Upper lobe of right lung (tissue), 1 donor: ENCODE results near the gene PNMA6F. TPM values are rescaled to one million over a fixed set of nuclear protein-coding genes. Genes with fewer than 3 reads are reported as not detected.

ENCODE experiments used
- ATAC-seq: fragments of 200-7000 bp; cut with Tn5 transposase; one replicate; pipeline ENCODE4 v1.9.1; 2020; ENCODE audit warnings: mild to moderate bottlenecking, moderate library complexity
- DNase-seq: peaks from one replicate; pipeline ENCODE4 v3.0.0-alpha.2; 2020
- H3K27ac ChIP-seq: fragments of 200-600 bp; one replicate; pipeline ENCODE4 v1.8.0; 2022
- H3K27me3 ChIP-seq: fragments of 200-600 bp; one replicate; pipeline ENCODE4 v1.8.0; 2022; ENCODE audit warnings: mild to moderate bottlenecking
- H3K36me3 ChIP-seq: fragments of 200-600 bp; one replicate; pipeline ENCODE4 v1.8.0; 2022
- H3K4me1 ChIP-seq: fragments of 200-600 bp; one replicate; pipeline ENCODE4 v1.8.0; 2022
- H3K4me3 ChIP-seq: fragments of 200-600 bp; one replicate; pipeline ENCODE4 v1.8.0; 2022; ENCODE audit warnings: mild to moderate bottlenecking
- H3K9me3 ChIP-seq: fragments of 200-600 bp; one replicate; pipeline ENCODE4 v1.8.0; 2022
- intact Hi-C: fragments of 100-400 bp; cut with DNase I; formaldehyde crosslinking; loops from one replicate; pipeline ENCODE4 v1.11.0; 2022
- total RNA-seq: library from RNA; stranded (reverse); fragmentation: NEBNext Ultra II Directional; extraction: Animal tissue kit (Norgen Biotek cat#: 25700); gene quantifications from one replicate; pipeline ENCODE4 v1.2.1, GENCODE V29; 2021
- TF ChIP-seq, protein P1 (sequence below): fragments of 200-600 bp; IDR thresholded peaks from one replicate; pipeline ENCODE4 v1.8.0; 2022; ENCODE audit warnings: antibody characterized with exemption
- donor health status: DM: no; HTN: yes; CAD: no; lungs with severe emphysema.

PNMA6F gene
- total RNA-seq, 1 donor from 2014 or later = not detected

DNA sequence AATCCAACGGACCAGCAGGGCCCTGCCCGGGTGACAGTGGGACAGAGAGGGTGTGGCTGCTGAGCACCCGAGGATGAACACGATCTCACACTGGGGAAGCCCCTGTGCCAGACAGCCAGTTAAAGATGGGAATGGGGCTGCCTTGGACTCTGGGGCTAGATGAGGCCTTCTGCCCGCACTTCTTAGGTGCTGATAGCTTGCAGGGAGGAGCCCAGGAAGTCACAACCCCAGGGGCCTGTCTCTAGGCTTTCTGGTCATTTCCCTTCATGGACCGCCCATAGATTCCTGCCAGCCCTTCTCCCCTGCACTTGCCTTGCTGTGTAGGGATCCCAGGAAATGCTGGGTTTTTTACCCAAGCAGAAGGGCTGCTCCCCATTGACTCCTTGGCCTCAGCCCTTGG lies 18.5 kb upstream of the PNMA6F start:
- Histone ChIP-seq H3K36me3 (no peaks in the 10 kb centered on the region), H3K4me1 (no peaks in the 10 kb centered on the region), H3K9me3 (no peaks in the 10 kb centered on the region), H3K4me3 (no peak overlapping the region), H3K27ac (no peak overlapping the region), H3K27me3 (no peaks in the 10 kb centered on the region)
- DNase-seq (no peak), ATAC-seq (no peak)
- intact Hi-C loops = no loop called here
- TF ChIP-seq, protein P1, sequence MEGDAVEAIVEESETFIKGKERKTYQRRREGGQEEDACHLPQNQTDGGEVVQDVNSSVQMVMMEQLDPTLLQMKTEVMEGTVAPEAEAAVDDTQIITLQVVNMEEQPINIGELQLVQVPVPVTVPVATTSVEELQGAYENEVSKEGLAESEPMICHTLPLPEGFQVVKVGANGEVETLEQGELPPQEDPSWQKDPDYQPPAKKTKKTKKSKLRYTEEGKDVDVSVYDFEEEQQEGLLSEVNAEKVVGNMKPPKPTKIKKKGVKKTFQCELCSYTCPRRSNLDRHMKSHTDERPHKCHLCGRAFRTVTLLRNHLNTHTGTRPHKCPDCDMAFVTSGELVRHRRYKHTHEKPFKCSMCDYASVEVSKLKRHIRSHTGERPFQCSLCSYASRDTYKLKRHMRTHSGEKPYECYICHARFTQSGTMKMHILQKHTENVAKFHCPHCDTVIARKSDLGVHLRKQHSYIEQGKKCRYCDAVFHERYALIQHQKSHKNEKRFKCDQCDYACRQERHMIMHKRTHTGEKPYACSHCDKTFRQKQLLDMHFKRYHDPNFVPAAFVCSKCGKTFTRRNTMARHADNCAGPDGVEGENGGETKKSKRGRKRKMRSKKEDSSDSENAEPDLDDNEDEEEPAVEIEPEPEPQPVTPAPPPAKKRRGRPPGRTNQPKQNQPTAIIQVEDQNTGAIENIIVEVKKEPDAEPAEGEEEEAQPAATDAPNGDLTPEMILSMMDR = no peak

DNA sequence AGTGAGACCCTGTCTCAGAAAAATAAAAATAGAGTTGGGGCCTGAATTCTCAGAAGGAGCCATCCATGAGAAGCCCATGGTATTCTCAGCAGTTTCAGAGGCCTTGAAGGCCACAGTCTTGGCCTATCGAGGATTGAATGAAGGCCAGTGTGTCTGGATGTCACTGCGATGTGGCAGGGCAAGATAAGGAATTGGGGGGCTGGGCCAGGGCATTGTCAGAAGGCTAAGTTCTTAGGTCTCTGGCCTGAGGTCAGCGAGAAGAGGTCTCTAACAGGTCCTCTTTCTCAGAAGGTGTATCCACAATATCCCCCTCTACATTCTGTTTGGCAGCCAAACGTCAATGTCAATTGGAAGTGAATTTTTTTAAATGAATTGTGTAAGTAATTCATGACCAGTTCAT lies 18.1 kb upstream of the PNMA6F start:
- no peaks in the 10 kb centered on the region for H3K27me3 ChIP-seq
- intact Hi-C loops = no loop called here
- ATAC-seq = no peak
- no peaks in the 10 kb centered on the region for H3K9me3 ChIP-seq
- H3K4me1 ChIP-seq = no peaks in the 10 kb centered on the region
- DNase-seq = no peak
- H3K36me3 ChIP-seq = no peaks in the 10 kb centered on the region
- TF ChIP-seq, protein P1 = no peak
- H3K4me3 ChIP-seq = no peak overlapping the region
- H3K27ac ChIP-seq = no peak overlapping the region

DNA sequence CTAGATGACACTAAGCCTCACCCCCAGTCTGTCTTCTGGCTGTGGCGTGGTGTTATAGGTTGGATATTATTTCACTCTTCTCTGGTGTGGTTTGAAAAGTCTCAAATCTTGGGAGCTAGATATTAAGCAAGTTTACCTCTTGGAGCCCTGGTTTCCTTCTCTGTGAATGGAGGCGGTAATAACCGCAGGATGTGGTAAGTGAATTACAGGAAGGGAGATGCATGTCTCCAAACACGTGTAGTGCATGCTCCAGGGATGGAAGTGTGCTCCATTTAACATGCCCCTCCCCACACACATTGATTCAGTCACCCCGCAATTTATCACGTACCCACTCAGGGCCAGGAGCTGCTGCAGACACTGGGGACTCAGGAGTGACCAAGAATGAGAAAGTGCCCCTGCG lies 17.3 kb upstream of the PNMA6F start:
- Histone ChIP-seq H3K4me1 (no peaks in the 10 kb centered on the region), H3K27me3 (no peaks in the 10 kb centered on the region), H3K36me3 (no peaks in the 10 kb centered on the region), H3K9me3 (no peaks in the 10 kb centered on the region), H3K4me3 (no peak overlapping the region), H3K27ac (no peak overlapping the region)
- no peak for DNase-seq
- intact Hi-C loops = no loop called here
- TF ChIP-seq, protein P1 = no peak
- no peak for ATAC-seq

GRCh38 chrX:153336988-153337387 lies 15.4 kb upstream of the PNMA6F start:
- Histone ChIP-seq H3K9me3 (no peaks in the 10 kb centered on the region), H3K4me1 (no peaks in the 10 kb centered on the region), H3K36me3 (no peaks in the 10 kb centered on the region), H3K27me3 (no peaks in the 10 kb centered on the region), H3K27ac (no peak overlapping the region), H3K4me3 (no peak overlapping the region)
- intact Hi-C loops = no loop called here
- DNase-seq (no peak), ATAC-seq (no peak)
- TF ChIP-seq, protein P1 = no peak

- Histone ChIP-seq H3K4me3 (no peak overlapping the region), H3K4me1 (no peaks in the 10 kb centered on the region), H3K27ac (no peak overlapping the region), H3K9me3 (no peaks in the 10 kb centered on the region), H3K27me3 (no peaks in the 10 kb centered on the region), H3K36me3 (no peaks in the 10 kb centered on the region)
- DNase-seq (no peak), ATAC-seq (no peak)
- TF ChIP-seq, protein P1 = no peak
- intact Hi-C loops = no loop called here
Observed at GRCh38 chrX:153336121-153336894, 14.7 kb upstream of the PNMA6F start.
